Measurements from ENCODE around the gene MAT2B.
"Not testable (repeated sequence)": the region's sequence is repeated elsewhere in the genome, so short reads cannot be mapped to it uniquely, and the experiment has no call there.

DNA sequence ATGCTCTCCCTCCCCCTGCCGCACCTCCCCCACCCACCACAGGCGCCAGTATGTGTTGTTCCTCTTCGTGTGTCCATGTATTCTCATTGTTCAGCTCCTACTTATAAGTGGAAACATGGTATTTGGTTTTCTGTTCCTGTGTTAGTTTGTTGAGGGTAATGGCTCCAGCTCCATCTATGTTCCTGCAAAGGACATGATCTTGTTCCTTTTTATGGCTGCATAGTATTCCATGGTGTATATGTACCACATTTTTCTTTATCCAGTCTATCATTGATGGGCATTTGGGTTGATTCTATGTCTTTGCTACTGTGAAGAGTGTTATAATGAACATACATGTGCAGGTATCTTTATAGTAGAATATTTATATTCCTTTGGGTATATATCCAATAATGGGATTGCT is 31.0 kb downstream of the MAT2B start:
- TF ChIP-seq, protein P1, sequence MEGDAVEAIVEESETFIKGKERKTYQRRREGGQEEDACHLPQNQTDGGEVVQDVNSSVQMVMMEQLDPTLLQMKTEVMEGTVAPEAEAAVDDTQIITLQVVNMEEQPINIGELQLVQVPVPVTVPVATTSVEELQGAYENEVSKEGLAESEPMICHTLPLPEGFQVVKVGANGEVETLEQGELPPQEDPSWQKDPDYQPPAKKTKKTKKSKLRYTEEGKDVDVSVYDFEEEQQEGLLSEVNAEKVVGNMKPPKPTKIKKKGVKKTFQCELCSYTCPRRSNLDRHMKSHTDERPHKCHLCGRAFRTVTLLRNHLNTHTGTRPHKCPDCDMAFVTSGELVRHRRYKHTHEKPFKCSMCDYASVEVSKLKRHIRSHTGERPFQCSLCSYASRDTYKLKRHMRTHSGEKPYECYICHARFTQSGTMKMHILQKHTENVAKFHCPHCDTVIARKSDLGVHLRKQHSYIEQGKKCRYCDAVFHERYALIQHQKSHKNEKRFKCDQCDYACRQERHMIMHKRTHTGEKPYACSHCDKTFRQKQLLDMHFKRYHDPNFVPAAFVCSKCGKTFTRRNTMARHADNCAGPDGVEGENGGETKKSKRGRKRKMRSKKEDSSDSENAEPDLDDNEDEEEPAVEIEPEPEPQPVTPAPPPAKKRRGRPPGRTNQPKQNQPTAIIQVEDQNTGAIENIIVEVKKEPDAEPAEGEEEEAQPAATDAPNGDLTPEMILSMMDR (IDR thresholded peaks at IDR 0.05), result not testable (repeated sequence)
- not testable (repeated sequence) for TF ChIP-seq POLR2A (IDR thresholded peaks at IDR 0.05)
